Activated CD4-positive, alpha-beta T cell treated with anti-CD3 and anti-CD28 coated beads for 36 hours (primary cell): ENCODE measurements around the gene CD300E. TPM values are rescaled to one million over a fixed set of nuclear protein-coding genes. Genes with fewer than 3 reads are reported as not detected.

Source experiments
- ATAC-seq: fragments of 200-7000 bp; cut with Tn5 transposase; one replicate; pipeline ENCODE4 v1.10.0; 2021; ENCODE audit warnings: mild to moderate bottlenecking, moderate library complexity
- CTCF ChIA-PET: fragments of 350-600 bp; sonication (Branson Sonifier 250); formaldehyde crosslinking; loops from one replicate; lab custom pipeline; 2021; ENCODE audit warnings: antibody characterized with exemption; lab: Charles Lee
- POLR2A ChIA-PET: fragments of 350-600 bp; sonication (Branson Sonifier 250); formaldehyde crosslinking; loops from one replicate; lab custom pipeline; 2021; ENCODE audit warnings: antibody characterized with exemption, inconsistent platforms; lab: Charles Lee
- DNase-seq: peaks from one replicate; pipeline ENCODE4 v3.0.0-alpha.2; 2020
- H3K27ac Mint-ChIP-seq: one replicate; pipeline ENCODE4 v1.8.0; 2021; ENCODE audit warnings: mixed read lengths
- H3K27me3 Mint-ChIP-seq: one replicate; pipeline ENCODE4 v1.8.0; 2021; ENCODE audit warnings: mixed read lengths
- H3K36me3 Mint-ChIP-seq: one replicate; pipeline ENCODE4 v1.8.0; 2021; ENCODE audit warnings: low read depth, mixed read lengths
- H3K4me1 Mint-ChIP-seq: one replicate; pipeline ENCODE4 v1.8.0; 2021; ENCODE audit warnings: mixed read lengths
- H3K4me3 Mint-ChIP-seq: one replicate; pipeline ENCODE4 v1.8.0; 2021; ENCODE audit warnings: mild to moderate bottlenecking, moderate library complexity, mixed read lengths
- H3K9me3 Mint-ChIP-seq: one replicate; pipeline ENCODE4 v1.8.0; 2021; ENCODE audit warnings: low read depth, mixed read lengths
- intact Hi-C, 2 experiments: fragments of 100-400 bp; cut with DNase I in 1 of 2; cut with micrococcal nuclease in 1 of 2; formaldehyde crosslinking; loops; one replicate each; pipeline versions ENCODE4 v1.14.2 to v1.15.1; 2022 to 2024; cut with DNase I, micrococcal nuclease
- total RNA-seq, 2 experiments: library from RNA; stranded (reverse); gene quantifications; one replicate each; pipeline ENCODE4 v1.2.3, GENCODE V29; 2021

Gene CD300E
- total RNA-seq, 2 experiments from 2014 or later, result not detected

- Mint-ChIP-seq H3K27ac (no peak overlapping the region), H3K4me3 (no peak overlapping the region), H3K36me3 (no peaks in the 10 kb centered on the region), H3K27me3 (peaks cover 2% of the 10 kb centered on the region), H3K4me1 (peaks cover 24% of the 10 kb centered on the region), H3K9me3 (no peaks in the 10 kb centered on the region)
- DNase-seq (no peak), ATAC-seq (no peak)
- ChIA-PET CTCF (no interaction called here), POLR2A (no interaction called here)
- intact Hi-C loops, result no loop called here
These were observed 60.2 kb downstream of the CD300E start for GRCh38 chr17:74563358-74563757.

DNA sequence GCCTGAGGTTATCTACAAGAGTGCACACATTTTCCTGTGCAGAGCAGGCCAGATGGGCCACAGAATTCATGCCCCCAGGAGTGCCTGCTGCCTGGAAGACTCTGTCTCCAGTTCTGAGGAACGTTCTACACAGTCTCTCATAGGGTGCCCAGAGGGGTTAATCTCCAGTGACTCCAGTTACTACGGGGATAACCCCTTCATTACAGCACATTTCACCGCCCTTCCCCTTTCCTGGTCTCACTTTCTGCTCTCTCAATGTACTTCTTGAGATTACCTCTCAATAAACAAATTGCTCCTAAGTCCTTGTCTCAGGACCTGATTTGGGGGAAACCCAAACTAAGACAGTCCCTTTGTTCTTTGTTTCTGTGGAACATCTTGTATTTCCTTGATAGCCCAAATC, 62.0 kb downstream of the CD300E start:
- H3K27me3 Mint-ChIP-seq, result no peaks in the 10 kb centered on the region
- POLR2A ChIA-PET, result no interaction called here
- no peak for ATAC-seq
- no peaks in the 10 kb centered on the region for H3K9me3 Mint-ChIP-seq
- DNase-seq, result no peak
- CTCF ChIA-PET, result interaction anchor here (0.7 to 1.7 kb wide), 2 partner anchors 31 to 177 kb away, joined by 3 to 6 read pairs; partner anchors contain the start of gene CD300LB
- no peaks in the 10 kb centered on the region for H3K36me3 Mint-ChIP-seq
- peaks cover 31% of the 10 kb centered on the region for H3K4me1 Mint-ChIP-seq
- no peak overlapping the region for H3K4me3 Mint-ChIP-seq
- intact Hi-C loops, result no loop called here
- no peak overlapping the region for H3K27ac Mint-ChIP-seq

Other genes starting within 250 kb of the CD300E start
- gene GPRC5C, start 191.7 kb downstream of the CD300E start, total RNA-seq, result 1 to 10 TPM in 1 of 2 experiments, under 1 TPM in 1; 0.97 to 1.3 TPM
- gene CD300A, start 157.1 kb downstream of the CD300E start, total RNA-seq, result 1 to 10 TPM; 4.9 to 5.8 TPM
- not detected for gene CD300LB, start 92.3 kb downstream of the CD300E start, total RNA-seq
- not detected for gene CD300C, start 77.6 kb downstream of the CD300E start, total RNA-seq
- not detected for gene CD300H, start 56.2 kb downstream of the CD300E start, total RNA-seq
- gene CD300LD, start 31.5 kb downstream of the CD300E start, total RNA-seq, result under 1 TPM in 1 of 2 experiments, not detected in 1; 0.18 TPM
- gene CD300LF, start 89.2 kb upstream of the CD300E start, total RNA-seq, result not detected
- gene RAB37, start 113.5 kb upstream of the CD300E start, total RNA-seq, result 1 to 10 TPM; 2.7 to 3.5 TPM
- gene NHERF1, start 124.9 kb upstream of the CD300E start, total RNA-seq, result 100 to 1,000 TPM; 115 to 170 TPM
- 10 to 100 TPM; 23.7 to 39.6 TPM for gene NAT9, start 152.6 kb upstream of the CD300E start, total RNA-seq
- not detected for gene GRIN2C, start 236.1 kb upstream of the CD300E start, total RNA-seq
- 10 to 100 TPM; 19.1 to 21.3 TPM for gene FDXR, start 249.3 kb upstream of the CD300E start, total RNA-seq